Progenitor cell of endocrine pancreas (in vitro differentiated cells): ENCODE measurements around the gene EXOC3L1. TPM values are rescaled to one million over a fixed set of nuclear protein-coding genes. Genes with fewer than 3 reads are reported as not detected.
A peak's percentile ranks its signal among the peaks of the same experiment; 100 is the strongest.

Experiments
- DNase-seq: peaks from one replicate; pipeline ENCODE4 v3.0.0; 2021; ENCODE audit warnings: low spot score; ENCODE audit not compliant: unreplicated experiment
- H3K27ac Mint-ChIP-seq: 2 replicates; pipeline ENCODE4 v1.8.0; 2021; ENCODE audit warnings: mild to moderate bottlenecking, moderate library complexity, mixed read lengths
- H3K27me3 Mint-ChIP-seq: 2 replicates; pipeline ENCODE4 v1.8.0; 2021; ENCODE audit warnings: mixed read lengths
- H3K36me3 Mint-ChIP-seq: 2 replicates; pipeline ENCODE4 v1.8.0; 2022; ENCODE audit warnings: mixed read lengths; ENCODE audit not compliant: insufficient read depth
- H3K4me1 Mint-ChIP-seq: 2 replicates; pipeline ENCODE4 v1.8.0; 2021; ENCODE audit warnings: low read depth, mixed read lengths
- H3K4me3 Mint-ChIP-seq: 2 replicates; pipeline ENCODE4 v1.8.0; 2021; ENCODE audit warnings: low read depth, mild to moderate bottlenecking, moderate library complexity, mixed read lengths
- H3K9me3 Mint-ChIP-seq: 2 replicates; pipeline ENCODE4 v1.8.0; 2021; ENCODE audit warnings: low read depth, mixed read lengths
- CTCF ChIP-seq: fragments of 200-600 bp; sonication (generic); IDR thresholded peaks from one replicate; pipeline ENCODE4 v1.5.0; 2021; ENCODE audit warnings: antibody characterized with exemption, mild to moderate bottlenecking; ENCODE audit not compliant: unreplicated experiment
- total RNA-seq: library from RNA; stranded (reverse); gene quantifications from 2 replicates; pipeline ENCODE4 v1.2.1, GENCODE V29; 2021

EXOC3L1 gene
- total RNA-seq, 1 donor from 2014 or later, result not detected

- Mint-ChIP-seq H3K4me1 (peaks cover 3% of the 10 kb centered on the region), H3K27me3 (no peaks in the 10 kb centered on the region), H3K27ac (no peak overlapping the region), H3K4me3 (no peak overlapping the region), H3K36me3 (peaks cover 1% of the 10 kb centered on the region), H3K9me3 (no peaks in the 10 kb centered on the region)
- TF ChIP-seq CTCF, result no peak
- no peak for DNase-seq
Measured at GRCh38 chr16:67202426-67202825, 12.5 kb upstream of the EXOC3L1 start.

- H3K9me3 Mint-ChIP-seq, result no peaks in the 10 kb centered on the region
- H3K27ac Mint-ChIP-seq, result no peak overlapping the region
- no peaks in the 10 kb centered on the region for H3K27me3 Mint-ChIP-seq
- DNase-seq, result no peak
- peaks cover 6% of the 10 kb centered on the region for H3K36me3 Mint-ChIP-seq
- H3K4me3 Mint-ChIP-seq, result no peak overlapping the region
- H3K4me1 Mint-ChIP-seq, result peaks cover 3% of the 10 kb centered on the region
- no peak for TF ChIP-seq CTCF
Measured at GRCh38 chr16:67201411-67202345, 11.7 kb upstream of the EXOC3L1 start.

- Mint-ChIP-seq H3K27me3 (no peaks in the 10 kb centered on the region), H3K4me3 (no peak overlapping the region), H3K4me1 (peaks cover 3% of the 10 kb centered on the region), H3K36me3 (peaks cover 15% of the 10 kb centered on the region), H3K9me3 (no peaks in the 10 kb centered on the region), H3K27ac (no peak overlapping the region)
- no peak for TF ChIP-seq CTCF
- DNase-seq, result no peak
Measured at GRCh38 chr16:67200491-67200890, 10.6 kb upstream of the EXOC3L1 start.

- no peak for TF ChIP-seq CTCF
- peaks cover 15% of the 10 kb centered on the region for H3K36me3 Mint-ChIP-seq
- no peak for DNase-seq
- no peak overlapping the region for H3K27ac Mint-ChIP-seq
- H3K27me3 Mint-ChIP-seq, result no peaks in the 10 kb centered on the region
- peaks cover 3% of the 10 kb centered on the region for H3K4me1 Mint-ChIP-seq
- peak overlapping the region; percentile 51 for H3K4me3 Mint-ChIP-seq
- no peaks in the 10 kb centered on the region for H3K9me3 Mint-ChIP-seq
Measured at GRCh38 chr16:67199808-67200198, 9.9 kb upstream of the EXOC3L1 start.

GRCh38 chr16:67199011-67199807 is 9.3 kb upstream of the EXOC3L1 start, which contains the start of gene ELMO3:
TSS of gene ELMO3 (plus strand) at chr16:67199131. CDS start at chr16:67199327, 196 bp downstream.
- peaks cover 15% of the 10 kb centered on the region for H3K36me3 Mint-ChIP-seq

More at GRCh38 chr16:67199011-67199807, 9.3 kb upstream of the EXOC3L1 start, which contains the start of gene ELMO3:
- no peaks in the 10 kb centered on the region for H3K27me3 Mint-ChIP-seq
- H3K4me3 Mint-ChIP-seq, result peak within 1 kb of the TSS; percentile 51
- TF ChIP-seq CTCF, result peak; percentile 55
- no peak within 1 kb of the TSS for H3K27ac Mint-ChIP-seq
- H3K9me3 Mint-ChIP-seq, result no peaks in the 10 kb centered on the region
- H3K4me1 Mint-ChIP-seq, result peaks cover 3% of the 10 kb centered on the region
- no peak for DNase-seq
